Activated CD4-positive, alpha-beta T cell treated with anti-CD3 and anti-CD28 coated beads, Interleukin-2, amount 50 U/mL, for 48 hours (primary cell): ENCODE results near the gene MAN1B1.
A peak's percentile ranks its signal among the peaks of the same experiment; 100 is the strongest.

ENCODE experiments used
- DNase-seq, 2 experiments: peaks; one replicate each; pipeline ENCODE4 v3.0.0-alpha.2; 2020

MAN1B1 gene

GRCh38 chr9:137069508-137070091, 17.2 kb upstream of the MAN1B1 start:
- no peak for DNase-seq

GRCh38 chr9:137070201-137070905, 16.4 kb upstream of the MAN1B1 start, which contains the start of gene SAPCD2:
Gene SAPCD2, minus strand, starts transcription at chr9:137070557. Its CDS starts 97 bp downstream, at chr9:137070460.
- DNase-seq = peak; percentile 81 to 87

DNA sequence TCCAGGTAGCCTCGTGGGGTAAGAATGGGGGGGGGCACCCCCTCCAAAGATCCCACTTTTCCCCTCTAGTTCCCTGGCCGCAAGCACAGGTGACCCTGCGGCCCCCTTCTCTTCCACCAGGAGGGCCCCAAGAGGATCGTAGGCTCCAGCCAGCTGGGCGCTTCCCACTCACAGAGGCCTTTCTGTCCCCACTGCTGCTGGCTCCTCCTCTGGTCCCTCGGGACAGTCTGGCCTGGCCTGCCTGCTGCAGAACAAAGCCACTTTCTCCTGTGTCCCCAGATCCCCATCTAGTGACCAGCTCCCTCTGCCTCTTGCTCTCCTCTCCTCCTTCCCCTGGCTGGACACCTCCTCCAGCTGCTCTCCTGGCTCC, 15.9 kb upstream of the MAN1B1 start:
- DNase-seq = no peak

DNA sequence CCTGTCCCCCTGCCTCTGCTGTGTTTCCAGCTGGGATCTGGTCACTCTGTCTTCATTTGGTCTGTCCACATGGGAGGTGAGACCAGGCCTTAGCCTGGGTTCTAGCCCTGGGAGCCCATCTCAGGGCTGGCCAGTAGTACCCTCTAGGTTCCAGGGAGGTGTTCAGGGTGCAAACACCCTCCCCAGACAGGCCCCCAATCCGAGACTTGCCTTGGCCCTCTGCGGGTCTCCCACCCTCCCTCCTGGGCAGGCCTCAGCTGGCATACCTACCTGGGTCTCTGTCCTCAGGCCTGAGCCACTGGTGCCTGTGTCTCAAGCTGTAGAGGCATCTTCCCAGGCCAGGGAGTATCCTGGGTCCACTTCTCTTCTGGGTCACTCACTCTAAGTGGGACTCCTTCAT, 15.5 kb upstream of the MAN1B1 start:
- DNase-seq = no peak

DNA sequence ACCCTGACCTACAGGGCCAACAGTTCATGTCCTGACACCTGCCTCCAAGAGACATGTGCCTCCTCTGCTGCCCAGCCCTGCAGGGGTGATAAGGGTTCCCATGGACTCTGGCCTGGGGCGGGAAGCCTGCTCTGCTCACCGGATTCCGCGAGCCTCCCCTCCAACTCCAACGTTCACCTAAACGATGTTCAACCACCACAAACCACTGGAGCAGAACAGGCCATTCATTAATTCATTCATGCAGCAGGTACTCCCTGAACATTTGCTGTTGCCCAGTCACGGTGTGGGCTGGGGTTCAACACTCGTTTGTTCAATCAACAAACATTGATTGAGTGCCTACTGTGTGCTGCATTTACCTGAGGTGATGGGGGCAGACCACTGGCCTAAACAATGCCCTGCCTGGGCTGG, 12.8 kb upstream of the MAN1B1 start:
- no peak for DNase-seq

- DNase-seq = no peak
Observed at GRCh38 chr9:137074657-137075274, 12.0 kb upstream of the MAN1B1 start.

- no peak for DNase-seq
Observed at GRCh38 chr9:137075275-137075775, 11.5 kb upstream of the MAN1B1 start.

GRCh38 chr9:137076636-137077009, 10.2 kb upstream of the MAN1B1 start:
- DNase-seq = no peak

DNA sequence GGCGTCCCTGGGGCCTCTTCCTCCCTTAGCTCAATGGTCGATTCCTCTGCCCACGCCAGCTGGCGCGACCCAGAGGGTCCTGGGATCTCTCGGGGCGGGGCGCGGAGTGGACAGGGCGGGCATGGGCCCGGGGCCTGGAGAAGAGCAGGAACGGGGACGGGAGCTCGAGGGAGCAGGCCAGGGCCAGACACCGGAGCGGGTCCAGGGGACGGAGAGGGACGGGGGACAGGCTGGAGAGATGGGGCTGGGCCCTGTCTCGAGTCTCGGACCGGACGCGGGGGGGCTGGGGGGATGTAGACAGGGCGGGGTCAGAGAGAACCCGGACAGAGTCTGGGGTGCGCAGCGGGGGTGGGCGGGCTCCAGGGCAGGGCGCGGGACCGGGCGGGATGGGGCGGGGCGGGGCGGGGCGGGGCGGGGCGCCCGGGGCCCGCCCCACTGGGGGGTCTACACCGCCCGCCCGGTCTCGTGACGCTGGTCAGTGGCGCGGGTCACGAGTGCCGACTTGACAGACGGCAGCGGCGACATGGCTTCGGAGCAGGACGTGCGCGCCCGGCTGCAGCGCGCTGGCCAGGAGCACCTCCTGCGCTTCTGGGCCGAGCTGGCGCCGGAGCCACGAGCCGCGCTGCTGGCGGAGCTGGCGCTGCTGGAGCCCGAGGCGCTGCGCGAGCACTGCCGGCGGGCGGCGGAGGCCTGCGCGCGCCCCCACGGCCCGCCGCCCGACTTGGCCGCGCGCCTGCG, 9.6 kb upstream of the MAN1B1 start, which contains the start of gene UAP1L1:
Gene UAP1L1 (plus strand): TSS at position 508 of the 738 bp plus-strand sequence. CDS start 16 bp downstream, at position 524.
- DNase-seq = peak; percentile 54 to 62

- peak; percentile 49 to 55 for DNase-seq
Observed at GRCh38 chr9:137077758-137078693, 8.8 kb upstream of the MAN1B1 start.

DNA sequence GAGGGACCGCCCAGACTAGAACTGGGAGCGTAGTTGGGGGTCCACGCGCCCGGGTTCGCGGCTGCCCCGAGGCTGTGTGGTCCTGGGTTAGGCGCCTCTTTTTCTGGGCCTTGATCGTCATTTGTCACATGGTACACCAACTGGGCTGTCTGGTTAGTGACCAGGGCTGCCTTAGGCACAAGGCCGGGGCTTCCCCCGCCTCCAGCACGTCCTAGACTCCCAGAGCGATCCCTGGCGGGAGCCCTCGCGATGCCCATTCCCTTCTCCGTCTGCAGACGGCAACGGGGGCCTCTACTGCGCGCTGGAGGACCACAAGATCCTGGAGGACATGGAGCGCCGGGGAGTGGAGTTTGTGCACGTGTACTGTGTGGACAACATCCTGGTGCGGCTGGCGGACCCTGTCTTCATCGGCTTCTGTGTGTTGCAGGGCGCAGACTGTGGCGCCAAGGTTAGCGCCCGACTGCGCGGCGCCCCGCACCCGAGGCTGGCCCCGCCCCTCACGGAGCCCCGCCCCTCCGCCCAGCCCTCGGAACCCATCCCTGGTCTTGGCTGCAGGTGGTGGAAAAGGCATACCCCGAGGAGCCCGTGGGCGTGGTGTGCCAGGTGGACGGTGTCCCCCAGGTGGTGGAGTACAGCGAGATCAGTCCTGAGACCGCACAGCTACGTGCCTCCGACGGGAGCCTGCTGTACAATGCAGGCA, 7.9 kb upstream of the MAN1B1 start:
- DNase-seq = no peak

GRCh38 chr9:137079401-137079787, 7.4 kb upstream of the MAN1B1 start:
- no peak for DNase-seq

GRCh38 chr9:137080260-137081122, 6.3 kb upstream of the MAN1B1 start:
- DNase-seq = no peak

- no peak for DNase-seq
Observed at GRCh38 chr9:137082222-137082924, 4.4 kb upstream of the MAN1B1 start.

DNA sequence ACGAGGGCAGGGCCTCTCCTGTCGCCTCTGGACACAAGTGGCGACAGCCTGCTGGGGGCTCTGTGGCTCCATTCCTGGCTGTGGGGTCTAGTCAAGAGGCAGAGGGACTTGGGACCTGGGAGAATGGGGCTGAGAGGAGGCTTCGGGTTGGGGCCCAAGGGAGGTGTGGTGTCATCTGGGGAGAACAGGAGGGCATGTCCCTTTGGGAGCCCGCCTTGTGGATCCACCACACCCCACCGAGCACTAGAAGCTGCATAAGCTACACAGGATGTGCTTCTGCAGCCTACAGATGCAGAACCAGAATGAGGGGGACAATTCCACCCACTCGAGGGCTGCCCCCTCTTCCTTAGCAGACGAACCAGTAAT, 3.9 kb upstream of the MAN1B1 start:
- no peak for DNase-seq

- DNase-seq = peak; percentile 52 to 62
Observed at GRCh38 chr9:137083394-137084004, 3.3 kb upstream of the MAN1B1 start.

GRCh38 chr9:137084526-137084925, 2.3 kb upstream of the MAN1B1 start:
- DNase-seq = no peak

DNA sequence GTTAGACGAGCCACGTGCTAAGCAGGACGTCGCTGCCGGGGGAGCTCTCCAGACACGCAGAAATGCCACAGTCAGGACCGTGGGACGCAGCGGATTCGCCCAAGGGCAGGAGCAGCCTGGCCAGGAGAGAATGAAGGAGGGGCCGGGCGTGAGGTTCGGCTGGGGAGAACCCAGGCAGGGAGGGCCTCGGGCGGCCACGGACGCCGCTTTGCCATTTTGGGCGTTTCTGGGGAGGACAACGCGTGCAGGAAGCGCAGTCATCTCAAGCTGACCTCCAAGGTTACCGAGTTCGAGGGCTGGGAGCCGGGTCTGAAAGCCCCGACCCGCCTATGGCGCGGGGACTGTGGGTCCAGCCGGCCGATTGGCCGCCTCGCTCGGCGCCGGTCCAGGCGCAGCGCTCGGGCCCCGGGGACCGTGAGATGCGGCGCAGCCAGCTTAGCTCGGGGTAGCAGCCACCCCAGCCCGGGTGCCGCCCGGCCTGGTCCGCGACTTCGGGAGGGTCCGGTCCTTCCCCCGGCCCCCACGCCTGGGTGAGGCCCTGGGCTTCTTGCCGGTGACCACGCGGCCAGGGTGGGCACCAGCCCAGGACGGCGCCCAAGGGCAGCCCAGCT, 760 bp upstream of the MAN1B1 start:
- DNase-seq = peak; percentile 49 to 57

DNA sequence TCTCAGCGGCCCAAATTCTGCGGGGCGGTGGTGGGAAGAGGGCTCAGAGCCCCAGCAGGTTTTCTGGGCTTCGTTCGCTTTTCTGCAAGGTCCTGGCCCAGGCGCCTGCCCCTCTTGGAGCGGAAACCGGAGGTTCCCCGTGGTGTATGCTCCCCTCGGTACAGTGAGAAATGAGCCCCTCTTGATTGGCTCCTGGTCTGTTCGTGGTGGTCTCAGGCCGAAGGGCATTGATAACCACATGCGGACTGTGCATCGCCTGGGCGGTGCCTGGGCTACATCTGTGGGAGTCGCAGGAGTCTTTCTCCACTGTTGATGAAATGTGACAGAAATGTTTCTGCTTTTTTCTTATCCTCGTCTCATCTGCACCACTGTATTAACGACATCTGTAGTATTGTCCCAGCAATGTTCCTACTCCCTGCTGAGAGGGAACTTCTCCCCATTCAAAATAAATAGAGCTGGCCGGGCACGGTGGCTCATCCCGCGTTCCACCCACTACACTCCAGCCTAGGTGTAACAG, 682 bp downstream of the MAN1B1 start:
- DNase-seq = no peak
